HG03025 (cell line): ENCODE results near the gene RAC2.

Source experiments
- ATAC-seq: cut with Tn5 transposase; IDR thresholded peaks from one replicate; pipeline ENCODE4 v1.9.1; 2021; ENCODE audit warnings: mild to moderate bottlenecking, moderate library complexity; ENCODE audit not compliant: unreplicated experiment, low FRiP score

Gene RAC2

DNA sequence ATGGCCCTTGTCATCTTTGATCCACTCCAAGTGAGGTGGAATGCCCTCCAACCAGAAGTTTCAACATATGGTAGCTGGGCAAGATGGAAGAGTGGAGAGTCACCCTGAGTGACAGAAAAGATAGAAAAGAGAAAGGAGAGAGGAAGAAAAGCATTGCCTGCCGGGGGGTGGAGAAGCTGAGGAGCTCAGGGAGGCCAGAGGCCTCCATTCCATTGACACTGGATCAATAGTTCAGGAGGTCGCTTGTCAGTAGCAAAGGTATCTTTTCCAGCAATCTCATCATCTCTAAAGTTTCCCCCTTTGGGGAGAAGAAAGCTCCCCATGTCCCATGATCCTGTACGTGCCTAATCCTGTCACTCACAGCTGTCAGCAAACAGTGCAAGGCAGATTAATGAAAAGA is 49.3 kb downstream of the RAC2 start:
- ATAC-seq: no peak

DNA sequence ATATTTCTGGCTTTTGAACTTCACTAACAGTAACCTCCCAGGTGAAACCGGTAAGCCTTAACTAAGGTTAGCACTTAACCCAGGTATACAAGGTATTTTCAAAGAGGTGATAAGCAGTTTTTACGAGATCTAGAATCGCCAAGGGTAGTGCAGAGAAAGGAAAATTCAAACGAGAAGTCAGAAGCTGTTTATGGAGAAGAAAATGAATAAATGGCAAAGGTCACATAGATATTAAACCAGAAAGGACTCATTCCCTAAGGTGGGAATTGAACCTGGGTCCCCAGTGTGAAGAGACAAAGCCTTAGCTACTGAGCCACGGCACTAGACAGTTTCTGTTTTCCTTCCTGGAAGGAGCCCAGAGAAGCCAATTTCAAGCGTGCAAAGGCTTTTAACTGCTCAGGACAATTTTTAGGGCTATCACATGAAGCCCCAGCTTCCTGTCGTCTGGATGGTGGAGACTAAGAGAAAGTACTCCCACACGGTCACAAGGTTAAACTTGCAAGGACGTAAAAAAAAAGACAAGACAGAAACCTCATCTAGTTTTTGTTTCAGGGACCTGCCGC is 50.4 kb downstream of the RAC2 start:
- ATAC-seq: no peak

DNA sequence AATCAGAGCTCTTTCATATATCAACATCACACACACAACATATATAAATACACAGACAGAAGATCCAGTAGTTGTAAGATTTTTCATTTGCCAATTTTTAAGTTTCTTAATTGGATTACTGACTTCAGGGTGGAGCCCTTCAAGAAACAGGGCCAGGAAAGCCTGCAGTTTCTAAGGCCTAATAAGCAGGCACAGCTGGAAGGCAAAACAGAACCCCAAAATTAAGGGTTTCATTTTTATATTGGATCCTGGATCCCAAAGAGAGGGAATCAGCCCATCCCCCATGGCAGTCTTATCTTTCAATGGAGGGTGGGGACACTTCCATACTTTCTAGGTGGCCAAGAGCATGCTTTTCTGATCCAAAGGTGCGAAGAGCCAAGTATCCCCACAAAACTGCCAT is 51.3 kb downstream of the RAC2 start:
- ATAC-seq: no peak

DNA sequence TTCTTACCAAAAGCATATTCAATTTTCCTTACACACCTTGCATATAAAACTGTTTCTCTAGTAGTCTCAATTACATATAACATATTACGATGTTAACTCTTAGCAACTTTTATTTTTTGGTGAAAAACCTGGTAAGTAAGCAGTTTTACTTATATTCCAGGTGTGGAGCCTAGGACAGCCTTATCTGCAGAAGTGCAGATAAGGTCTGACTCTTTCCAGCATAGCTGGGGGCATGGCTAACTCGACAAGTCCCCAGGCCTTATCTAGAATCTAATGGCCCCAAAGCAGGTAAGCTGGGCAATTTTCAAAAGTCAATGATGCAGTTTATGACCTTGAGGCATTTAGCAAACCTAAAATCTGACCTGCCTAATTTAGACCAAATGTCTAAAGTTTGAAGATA is 51.9 kb downstream of the RAC2 start:
- no peak for ATAC-seq

DNA sequence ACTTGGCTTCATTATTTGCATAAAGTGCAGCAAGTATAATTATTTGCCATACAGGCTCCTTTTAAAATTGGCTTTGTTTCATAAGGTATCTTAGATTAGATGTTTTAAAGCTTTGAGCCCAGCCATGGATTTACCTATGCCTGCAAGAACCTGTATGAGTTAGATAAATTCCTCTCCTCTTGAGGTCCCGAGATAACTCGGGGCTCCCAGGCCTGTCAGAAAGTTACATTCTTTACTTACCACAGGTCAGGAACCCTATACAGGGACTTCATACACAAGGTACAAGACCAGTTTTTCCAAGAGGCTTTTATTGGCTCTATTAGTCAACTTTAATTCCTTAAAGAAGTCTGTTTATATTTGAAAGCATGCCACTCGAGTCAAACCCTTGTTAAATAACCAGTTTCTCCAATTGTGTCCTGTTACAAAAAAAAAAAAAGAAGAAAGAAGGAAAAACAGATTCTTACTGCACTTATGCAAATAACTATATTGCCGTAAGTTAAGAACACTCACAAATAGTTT is 53.7 kb downstream of the RAC2 start:
- no peak for ATAC-seq

DNA sequence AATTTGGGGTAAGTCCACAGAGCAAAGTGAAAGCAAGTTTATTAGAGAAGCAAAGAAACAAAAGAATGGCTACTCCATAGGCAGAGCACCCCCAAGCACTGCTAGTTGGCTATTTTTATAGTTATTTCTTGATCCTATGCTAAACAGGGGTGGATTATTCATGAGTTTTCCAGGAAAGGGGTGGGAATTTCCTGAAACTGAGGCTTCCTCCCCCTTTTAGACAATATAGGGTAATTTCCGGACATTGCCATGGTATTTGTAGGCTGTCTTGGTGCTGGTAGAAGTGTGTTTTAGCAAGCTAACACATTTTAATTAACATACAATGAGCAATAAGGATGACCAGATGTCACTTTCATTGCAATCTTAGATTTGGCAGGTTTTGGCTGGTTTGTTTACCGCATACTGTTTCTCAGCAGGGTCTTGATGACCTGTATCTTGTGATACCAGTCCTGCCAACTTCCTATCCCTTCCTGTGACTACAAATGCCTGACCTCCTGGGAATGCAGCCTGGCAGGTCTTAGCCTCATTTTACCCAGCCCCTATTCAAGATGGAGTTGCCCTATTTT is 55.1 kb downstream of the RAC2 start:
- no peak for ATAC-seq

DNA sequence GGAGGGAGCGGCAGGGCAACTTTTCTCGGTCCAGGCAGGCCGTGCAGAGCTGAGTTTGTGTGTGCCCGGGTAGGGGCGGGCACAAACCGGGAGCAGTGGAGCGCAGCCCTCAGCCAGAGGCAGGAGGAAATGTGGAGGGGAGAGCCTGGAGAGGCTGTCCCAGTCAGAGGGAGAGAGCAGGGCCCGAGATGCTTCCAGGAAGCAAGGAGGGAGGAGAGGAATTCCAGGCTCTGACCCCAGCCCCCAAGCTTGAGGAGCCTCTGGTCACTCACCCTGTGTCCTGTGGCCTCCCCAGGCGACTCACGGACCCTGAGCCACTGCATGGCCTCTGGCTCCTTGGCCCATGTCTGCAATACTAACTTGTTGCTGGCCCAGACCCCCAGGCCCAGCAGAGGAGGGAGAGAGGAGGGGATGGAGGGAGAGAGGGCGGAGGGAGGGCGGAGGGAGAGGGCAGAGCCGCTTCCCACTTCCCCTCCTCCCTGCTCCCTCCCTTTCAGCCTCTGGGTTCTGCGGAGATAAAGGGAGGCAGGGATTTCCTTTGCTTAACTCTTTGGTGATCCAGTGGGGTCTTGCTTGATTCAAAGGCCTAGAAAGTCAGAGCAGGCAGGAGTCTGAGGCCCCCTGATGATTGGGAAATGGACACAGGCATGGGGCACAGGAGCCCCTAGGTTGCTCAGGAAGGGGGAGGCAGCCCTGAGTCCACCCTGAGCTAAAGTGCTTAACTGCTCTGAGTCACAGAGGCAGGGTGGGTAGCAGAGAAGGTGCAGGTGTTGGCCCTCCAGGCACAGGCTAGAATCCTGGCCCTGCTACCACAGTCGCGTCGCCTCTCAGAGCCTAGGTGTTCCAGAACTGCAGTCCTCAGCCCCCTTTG is 55.9 kb downstream of the RAC2 start, which contains the start of gene C1QTNF6:
Gene C1QTNF6 (minus strand): TSS at position 357 of the 871 bp plus-strand sequence. CDS start 34 bp downstream, at position 323.
- ATAC-seq: no peak

DNA sequence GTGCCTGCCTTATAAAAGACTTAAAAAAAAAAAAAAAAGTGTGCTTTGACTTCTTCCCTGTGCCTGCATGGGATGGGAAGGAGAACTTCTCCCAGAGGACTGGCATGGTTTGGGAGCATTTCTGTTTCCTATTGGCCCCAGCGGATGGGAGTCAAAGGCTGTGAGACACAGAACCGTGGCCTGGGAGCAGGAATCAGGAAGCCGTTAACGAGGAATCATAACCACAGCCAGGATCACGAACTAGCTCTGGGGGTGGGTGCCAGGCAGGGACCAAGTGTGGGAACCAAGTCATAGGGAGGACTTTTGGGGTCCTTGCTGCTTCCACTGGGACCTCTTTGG is 56.5 kb downstream of the RAC2 start:
- ATAC-seq: no peak

DNA sequence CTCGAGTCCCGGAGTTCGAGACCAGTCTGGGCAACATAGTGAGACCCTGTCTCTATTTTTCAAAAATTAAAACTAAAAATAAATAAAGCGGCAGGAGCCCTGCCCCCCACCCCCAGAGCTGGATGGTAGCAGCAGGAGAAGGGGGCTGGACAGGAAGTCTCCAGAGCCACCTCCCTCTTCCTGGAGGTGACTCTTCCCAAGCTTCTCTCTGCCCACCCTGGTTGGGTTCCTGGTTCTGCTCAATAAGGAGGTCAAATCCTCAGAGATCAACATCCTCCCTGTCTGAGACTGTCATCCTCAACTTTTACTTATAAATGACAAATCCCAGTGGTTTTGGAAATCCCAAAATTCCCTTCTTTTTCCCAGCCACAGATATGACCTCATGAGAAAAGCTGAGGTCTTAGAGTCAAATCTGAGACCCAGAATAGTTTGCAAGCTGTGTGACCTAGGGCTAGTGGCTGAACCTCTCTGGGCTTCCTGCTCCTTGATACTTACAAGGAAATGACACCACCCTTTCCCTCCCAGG is 57.0 kb downstream of the RAC2 start:
- no peak for ATAC-seq

DNA sequence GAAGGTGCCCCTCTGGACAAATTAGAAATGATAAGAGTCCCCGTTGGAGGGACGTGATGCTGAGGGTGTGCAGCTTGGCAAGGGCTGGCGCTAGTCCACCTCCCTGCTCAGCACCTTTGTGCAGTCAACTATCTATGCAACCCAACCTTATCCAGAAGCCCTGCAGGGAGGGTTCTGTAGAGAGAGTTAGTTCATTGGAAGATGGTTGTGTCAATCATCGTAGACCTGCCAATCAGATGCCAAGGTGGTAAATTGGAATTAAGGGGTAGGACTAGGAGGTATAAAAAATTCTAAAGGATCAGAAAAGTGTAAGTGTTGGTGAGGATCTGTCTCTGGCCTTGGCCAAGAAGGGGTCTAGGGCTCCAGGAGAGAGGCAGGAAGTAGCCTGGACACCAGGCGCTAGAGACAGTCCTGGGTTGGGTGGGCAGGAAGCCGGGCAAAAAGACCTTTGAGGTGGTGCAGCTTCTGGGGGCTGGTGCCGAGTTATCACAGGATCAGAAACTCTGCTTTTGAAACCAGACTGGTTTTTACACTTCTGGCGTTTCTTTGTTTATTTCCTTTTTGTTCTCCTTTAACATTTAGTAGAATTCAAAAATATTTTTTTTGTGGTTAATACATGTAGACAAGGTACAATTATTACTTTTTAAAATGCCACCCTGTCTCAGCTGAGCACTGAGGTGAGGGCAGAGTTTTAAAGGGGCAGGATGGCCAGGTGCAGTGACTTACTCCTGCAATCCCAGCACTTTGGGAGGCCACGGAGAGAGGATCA is 57.7 kb downstream of the RAC2 start:
- no peak for ATAC-seq

DNA sequence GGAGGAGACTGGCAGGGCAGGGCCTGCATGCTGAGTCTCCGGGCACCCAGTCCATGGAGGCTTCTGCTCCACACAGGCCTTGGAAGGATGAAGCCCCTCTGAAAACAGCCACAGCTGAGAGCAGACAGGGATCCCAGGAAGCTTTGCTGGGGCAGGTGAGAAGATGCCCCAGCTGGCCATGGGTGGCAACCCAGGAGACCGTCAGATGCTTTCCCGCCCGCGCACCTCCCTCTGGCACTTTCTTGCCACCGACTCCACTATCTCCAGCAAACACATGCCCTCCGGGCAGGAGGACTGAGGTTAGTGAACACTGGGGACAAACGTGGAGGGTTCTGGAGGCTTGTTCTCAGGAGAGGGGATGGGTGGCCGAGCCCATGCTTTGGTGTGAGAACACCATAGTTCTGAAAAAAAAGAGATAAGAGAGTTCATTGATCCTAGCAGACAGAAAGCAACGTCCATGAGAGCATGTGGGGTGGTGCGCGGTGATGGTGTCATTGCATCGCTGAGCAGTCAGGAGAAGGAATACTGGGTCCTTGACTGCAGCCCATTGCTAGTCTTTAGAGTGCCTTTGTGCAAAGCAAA is 58.3 kb downstream of the RAC2 start:
- no peak for ATAC-seq

DNA sequence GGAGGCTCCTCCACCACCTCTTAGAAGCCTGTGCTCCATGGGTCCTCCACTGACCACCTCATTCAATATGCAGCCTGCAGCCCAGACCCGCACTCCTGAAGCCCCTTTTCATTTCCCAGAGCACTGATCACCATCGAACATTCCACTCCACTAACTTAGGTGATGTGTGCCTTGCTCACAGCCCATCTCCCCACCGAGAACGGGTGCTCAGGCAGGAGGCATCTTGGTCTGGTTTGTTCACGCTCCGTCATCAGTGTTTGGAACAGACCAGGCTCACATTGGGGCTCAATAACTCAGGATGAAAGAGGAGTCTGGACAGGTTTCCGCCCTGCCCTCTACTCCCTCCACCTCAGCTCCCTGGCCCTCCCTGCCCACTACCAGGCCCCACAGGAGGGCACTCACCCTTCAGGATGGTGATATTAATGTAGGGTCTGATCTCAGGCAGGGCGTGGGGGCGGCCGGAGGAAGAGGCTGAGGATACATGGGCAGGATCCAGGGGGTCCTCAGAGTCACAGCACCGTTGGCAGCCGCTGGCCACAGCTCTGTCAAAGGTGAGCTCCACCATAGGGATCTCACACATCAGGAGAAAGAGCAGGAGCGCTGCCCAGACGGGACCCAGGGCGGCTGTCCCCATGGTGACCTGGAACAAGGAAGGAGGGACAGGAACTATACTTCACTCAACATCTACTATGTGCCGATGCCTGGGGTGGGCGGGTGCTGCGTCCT is 59.1 kb downstream of the RAC2 start:
- ATAC-seq: no peak

DNA sequence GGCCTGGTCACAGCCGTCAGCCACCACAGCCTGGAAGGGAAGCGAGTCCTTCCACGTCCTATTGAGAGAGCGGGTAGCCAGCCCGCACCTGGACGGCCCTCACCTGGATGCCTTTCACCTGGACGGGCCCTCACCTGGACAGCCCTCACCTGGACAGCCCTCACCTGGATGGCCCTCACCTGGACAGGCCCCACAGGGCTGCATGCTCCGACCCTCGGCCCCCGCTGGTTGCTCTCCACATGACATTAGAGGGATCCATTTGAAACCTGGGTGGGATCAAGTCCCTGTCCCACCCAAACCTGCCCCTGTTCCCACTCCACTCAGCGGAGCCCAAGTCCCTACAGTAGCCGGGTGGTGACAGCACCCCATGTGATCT is 59.7 kb downstream of the RAC2 start:
- no peak for ATAC-seq

DNA sequence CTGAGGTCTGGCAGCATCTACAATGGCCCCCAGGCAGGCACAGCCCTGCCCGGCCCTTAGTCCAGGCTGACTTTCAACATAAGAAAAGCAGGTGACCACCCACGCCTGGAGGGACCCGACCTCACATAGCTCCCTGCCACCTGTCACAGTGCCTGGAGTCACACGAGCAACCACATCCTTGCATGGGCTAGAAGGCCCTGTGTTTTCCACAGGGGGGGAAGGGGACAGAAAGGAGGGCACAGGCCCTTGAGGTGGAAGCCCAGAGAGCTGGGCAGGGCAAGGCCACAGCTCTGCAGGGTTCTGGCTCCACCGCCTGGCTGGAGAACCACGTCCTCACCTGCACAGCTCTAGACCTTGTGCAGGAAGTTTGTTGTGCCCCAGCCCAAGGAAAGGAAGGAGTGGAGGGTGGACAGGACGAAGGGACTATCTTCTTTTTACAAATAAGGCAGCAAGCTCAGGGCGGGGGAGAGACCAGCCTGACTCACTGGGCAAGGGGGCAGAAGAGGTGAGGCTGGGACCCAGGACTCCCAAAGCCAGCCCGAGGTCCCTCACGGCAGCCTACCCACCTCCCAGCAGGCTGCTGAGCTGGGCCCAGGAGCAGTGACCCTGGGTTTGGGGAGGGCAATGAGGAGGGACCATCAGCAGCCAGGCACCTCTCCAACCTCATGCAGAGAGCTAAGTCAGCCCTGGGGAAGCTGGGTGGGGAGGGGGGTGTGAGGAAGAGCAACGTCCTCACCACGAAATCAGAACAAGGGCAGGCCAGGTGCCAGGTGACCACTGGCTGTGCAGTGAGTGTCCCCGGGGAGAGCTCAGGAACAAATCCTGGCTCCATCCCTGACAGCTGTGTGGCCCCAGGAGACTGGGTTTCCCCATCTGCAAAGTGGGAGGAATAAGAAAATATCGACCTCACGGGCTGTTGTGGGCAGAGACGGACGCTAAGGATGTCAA is 60.4 kb downstream of the RAC2 start:
- no peak for ATAC-seq

DNA sequence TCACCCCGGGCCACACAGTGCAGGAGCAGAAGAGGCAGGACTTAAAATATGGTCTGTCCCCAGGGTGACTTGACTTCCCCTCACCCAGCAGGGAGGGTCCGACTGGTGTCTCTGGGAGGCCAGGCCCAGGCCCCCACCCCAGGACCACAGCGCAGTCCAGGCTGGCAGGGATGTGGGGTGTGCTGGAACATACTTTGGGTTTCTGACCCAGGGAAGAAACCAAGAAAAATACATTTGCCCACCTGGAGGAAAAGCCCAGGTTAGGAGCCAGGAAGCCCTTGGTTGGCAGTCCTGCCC is 61.2 kb downstream of the RAC2 start:
- ATAC-seq: no peak

DNA sequence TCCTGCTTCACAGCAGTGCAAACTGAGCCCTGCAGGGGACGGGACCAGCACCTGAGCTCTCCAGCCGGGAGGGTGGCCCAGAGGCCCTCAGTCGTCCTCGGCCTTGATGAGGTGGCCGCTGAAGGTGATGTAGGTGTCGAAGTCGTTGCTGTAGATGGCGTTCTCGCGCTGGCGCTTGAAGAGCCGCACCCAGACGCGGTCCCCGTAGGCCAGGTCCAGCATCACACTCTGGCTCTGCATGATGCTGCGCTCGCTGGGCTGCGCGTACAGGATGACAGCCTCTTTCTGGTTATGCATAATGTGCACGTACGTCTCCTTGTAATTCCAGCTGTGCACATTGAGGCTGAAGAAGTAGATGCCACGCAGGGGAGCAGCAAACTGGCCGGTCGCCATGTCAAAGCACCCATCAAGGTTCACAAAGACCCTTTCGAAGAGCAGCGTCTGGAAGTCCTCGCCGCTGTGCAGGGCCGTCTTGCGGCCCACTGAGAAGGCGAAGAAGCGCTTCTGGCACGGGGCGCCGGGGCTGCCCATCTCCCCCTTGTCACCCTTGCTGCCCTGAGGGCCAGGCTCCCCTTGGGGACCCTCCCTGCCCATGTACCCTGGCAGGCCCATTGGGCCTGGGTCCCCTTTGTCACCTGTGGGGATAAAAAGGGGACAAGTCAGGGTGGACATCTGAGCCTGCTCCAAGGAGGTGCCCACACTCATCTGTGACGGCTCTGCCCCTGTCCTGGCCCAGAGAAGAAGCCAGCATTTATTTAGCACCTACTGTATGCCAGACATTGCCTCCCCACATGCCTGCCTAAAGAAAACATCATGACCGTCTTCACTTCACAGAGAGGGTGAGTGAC is 61.7 kb downstream of the RAC2 start:
- no peak for ATAC-seq

DNA sequence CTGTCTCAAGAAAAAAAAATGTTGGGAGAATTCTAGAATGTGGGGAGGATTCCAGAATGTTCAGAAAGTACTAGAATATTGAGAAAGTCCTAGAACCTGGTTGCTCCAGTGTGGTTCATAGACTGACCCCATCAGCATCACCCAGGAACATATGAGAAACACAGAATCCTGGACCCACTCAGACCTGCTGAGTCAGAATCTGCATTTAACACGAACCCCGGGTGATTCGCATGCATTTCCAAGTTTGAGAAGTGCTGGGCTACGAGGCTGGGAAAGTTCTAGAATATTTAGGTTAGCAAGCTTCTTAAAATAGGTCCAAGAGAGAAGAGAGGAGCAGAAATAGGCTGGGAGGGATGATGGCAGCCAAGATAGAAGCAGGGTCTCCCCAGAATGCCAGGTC is 62.4 kb downstream of the RAC2 start:
- no peak for ATAC-seq
